GM10847 (cell line): ENCODE results near the gene KBTBD12.

Experiments used
- POLR2A ChIP-seq: IDR thresholded peaks from 2 replicates; pipeline ENCODE4 v1.6.1; 2011; ENCODE audit not compliant: insufficient read length; ENCODE audit errors: extremely low read depth

KBTBD12 gene

DNA sequence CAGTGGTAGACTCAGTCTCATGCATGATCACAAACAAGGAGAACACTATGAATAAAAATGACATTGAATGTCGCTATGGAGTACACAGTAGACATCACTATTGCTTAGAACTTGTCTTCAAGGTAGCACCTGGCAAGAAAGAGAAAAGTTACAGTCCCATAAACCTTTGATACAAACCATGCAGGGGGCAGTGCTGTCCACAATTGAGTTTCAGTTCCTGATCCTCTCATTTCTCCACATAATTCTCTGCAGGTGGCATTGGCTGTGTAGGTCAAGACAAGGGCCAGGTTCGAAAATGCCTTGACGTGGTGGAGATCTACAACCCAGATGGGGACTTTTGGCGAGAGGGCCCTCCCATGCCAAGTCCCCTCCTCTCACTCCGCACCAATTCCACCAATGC is 47.9 kb downstream of the KBTBD12 start:
- no peak for TF ChIP-seq POLR2A

DNA sequence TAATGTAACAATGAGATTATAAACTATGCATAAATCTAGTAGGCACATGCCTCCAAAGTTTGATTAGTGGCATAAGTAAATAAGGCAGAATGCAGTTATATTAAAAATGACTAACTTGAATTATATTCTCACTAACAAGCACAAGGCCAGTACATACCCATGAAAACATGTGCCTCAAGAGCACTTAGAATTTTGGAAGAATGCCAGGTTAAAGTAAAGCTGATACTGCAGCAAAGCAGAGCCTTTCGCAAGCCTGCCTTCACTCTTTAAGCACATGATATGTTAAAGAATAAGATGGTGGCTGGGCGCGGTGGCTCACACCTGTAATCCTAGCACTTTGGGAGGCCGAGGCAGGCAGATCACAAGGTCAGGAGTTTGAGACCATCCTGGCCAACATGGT is 49.0 kb downstream of the KBTBD12 start:
- no peak for TF ChIP-seq POLR2A

DNA sequence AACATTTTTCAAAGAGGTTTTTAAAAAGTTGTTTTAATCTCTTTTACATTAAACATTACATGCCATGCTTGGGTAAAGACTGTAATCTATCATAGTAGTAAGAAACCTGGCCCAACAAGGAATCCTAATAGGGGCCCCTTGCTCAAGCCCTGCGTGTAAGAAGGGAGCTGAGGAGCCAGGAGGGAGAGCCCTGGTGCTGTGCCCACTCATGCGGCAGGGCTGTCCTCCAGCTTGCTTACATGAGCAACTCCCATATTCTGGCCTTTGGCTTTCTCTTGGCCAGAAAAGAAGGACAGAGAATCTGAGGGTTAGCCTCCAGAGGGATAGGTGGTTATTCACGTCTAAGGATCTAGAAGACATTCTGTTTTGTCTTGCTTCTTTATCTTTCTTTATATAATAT is 49.8 kb downstream of the KBTBD12 start:
- no peak for TF ChIP-seq POLR2A

DNA sequence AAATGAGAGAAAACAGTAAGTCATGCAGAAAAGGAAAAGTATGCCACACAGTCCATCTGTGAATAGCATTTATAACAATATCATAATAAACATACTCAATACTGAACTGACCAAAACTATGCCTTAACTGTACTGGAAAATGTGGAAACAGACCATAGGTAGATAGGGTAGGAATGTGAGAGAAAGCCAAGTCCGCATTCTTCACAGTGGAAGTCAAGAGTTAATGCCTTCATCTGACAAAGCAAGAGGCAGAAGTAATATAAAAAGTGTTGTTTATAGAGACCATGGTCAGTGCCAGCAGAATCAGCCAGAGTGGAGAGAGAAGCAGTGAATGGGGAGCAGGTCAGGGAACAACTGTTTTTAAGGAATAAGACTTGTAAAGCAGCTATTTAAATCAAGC is 52.3 kb downstream of the KBTBD12 start:
- no peak for TF ChIP-seq POLR2A

DNA sequence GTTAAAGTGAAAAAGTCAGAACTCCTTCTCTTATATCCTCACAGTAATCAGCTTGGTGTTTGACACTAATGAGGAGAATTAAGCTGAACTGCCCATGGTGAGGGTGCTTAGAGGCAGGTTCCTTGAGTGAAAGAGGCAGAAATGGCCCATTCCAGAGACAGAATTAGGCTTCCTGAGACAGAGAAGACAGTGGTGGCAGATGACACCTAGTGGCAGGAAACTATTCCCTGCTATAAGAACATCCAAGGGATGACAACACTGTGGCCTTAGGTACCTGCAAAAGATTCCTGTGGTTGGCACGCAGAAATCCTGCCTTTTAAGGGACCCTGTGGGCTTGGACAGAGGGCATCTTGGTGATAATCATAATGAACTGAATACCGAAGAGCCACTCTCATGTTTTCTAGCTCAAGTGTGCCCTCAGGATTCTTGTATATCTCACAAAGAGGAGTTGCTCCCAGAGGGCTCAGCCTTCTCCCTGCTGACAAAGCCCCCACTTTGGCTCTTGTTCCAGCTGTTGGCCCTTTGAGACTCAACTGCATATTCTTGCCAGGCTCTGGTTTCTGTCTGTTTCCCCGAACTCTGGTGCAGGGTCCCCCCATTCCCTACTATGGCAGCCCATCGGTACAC is 56.0 kb downstream of the KBTBD12 start:
- TF ChIP-seq POLR2A = no peak

DNA sequence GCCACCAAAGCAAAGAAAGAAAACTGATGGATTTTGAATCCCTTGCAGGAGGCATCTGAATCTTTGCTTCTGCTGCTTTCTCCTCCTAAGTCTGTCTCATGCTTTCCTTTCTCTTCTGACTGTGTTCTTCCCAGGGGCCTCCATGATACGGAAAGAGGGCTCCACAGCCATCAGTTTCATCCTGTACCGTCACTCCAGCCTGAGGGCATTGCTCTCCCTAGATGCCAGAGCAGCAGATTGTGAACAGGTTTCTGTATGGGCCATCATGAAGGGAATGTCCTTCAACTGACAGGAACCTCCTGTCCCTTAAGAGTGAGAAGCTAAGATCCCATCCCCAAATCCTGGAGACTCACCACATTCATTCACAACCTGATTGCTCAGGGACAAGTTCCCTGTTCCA is 59.2 kb downstream of the KBTBD12 start:
- no peak for TF ChIP-seq POLR2A

DNA sequence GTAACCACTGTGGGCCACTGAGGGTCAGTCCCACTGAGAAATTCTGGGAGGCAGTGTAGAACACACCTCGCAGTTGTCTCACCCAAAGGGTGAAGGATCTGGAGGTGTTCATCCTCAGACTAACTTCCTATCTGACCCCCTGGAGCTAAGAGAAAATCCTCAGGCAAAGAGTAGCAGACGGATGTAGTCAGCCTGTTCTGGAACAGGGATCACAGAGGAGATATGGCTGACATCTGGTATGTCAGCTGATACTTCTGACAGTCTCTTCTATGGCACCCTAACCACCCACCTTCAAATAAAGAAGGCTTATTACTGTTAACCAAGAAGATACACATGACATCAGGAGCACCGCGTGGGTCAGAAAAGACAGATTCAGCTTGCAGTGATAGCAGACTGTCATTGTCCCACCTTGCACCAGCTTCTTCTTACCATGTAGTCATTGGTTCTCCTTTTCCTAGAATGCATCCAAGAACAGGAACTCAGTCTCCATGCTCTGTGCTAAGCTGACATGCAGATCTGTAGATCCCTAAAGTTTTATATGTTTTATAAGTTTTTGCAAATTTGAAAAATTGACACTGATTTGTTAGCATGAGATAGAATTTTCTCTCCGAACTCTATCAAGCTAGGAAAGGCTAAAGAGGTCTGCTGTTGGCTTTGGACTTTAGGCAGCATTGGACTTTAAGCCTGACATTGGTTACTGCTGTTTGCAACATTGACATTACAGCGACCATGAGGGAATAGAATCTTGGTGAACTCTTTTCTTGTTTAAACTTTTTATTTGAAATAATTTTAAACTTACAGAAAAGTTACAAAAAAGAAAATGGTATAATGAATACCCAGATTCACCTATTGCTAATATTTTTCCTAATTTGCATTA is 60.4 kb downstream of the KBTBD12 start:
- no peak for TF ChIP-seq POLR2A

DNA sequence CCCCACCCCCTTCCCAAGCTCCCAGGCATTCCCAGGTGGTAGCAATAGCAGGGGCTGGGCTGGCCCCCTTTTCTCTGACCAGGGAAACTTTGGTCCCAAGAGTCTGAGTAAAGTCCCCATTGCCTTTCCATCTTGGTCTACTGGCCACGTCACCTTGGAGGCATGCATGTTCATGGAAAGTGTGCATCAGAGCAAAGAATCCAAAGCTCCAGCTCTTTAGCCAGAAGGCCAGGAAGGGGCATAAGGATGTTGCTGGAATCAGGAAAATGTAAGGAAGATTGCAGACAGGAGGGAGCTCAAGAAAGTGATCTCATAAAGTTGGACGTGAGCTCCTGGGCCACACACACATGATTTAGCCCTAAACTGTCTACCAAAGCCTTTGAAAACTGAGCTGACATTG is 63.6 kb downstream of the KBTBD12 start:
- no peak for TF ChIP-seq POLR2A

DNA sequence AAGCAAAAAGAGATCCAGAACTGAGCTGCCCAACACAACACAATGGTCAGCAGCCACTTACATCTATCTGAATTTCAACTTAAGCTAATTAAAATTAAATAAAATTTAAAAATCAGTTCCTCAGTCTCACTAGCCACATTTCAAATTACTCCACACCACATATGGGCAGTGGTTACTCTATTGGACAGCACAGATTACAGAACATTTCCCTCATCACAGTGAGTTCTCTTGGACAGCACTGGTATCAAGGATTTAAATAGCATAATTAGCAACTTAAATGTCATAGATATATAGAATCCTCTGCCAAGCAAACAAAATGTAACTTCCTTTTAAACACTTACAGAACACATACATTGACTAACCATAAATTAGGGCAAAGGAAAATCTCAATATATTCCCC is 64.4 kb downstream of the KBTBD12 start:
- no peak for TF ChIP-seq POLR2A

DNA sequence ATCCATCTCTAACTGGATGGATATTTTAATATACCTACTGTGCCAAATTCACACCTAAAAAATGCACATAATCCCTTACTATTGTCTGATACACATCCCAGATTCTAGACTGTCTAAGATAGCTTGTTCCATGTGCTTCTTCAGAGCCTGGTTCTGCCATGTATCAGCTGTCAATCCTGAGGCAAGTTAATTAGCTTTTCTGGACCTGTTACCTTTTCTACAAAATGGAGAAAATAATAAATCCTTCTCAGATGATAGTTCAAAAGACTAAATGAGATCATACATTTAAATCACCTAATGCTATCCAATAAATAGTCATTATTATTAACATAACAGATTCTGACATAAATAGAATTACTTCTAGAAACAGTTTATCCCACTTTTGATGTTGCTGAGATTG is 66.1 kb downstream of the KBTBD12 start:
- no peak for TF ChIP-seq POLR2A

DNA sequence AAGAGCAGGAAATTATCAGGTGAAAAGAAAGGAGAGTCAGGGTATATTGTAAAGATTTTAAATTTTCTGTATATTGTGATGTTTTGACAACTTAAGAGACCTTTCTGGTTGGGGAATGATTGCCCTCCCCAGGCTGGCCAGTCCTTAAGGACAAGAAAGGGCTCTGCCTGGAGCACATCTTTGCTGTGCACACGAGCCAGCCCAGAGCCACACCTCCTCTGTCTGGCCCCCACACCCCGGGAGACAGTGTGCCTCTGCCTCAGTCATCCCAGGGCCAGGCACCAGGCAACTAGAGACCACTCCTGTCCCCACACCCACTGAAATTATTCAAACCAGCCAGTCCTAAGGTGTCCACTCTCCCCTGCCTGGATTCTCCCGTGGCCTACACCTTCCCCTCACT is 67.1 kb downstream of the KBTBD12 start:
- no peak for TF ChIP-seq POLR2A

DNA sequence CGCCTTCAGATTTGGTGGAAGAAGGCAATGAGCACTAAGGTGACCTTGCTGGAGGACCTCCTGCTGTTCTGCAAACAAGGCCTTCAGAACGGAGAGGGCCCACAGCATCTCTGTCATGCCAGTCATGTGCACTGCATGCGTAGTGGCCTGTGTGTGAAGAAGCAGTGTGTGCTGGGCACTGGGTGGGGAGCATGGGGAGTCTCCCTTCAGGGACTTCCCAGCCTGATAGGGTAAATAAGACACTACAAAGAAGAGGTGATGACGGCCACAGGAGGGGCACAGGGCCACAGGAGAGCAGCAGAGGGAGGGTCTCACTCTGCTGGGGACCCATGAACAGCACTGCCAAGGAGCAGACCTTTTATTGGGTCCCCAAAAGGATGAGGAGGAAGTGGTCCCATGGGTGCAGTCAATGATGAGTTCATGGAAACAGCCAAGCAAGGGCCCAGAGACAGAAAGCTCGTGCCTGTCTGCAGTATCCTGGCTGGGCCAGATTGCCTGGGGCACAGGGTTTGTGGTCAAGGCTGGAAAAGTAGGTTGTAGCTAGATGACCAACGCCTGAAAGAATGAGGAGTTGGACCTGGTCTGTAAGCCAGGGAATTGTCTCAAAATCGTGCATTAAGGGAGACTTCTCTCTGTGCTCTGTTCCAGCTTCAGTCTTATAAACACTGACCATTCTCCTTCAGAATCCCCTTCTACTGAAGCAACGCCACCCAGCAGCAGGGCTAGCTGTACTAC is 69.4 kb downstream of the KBTBD12 start:
- no peak for TF ChIP-seq POLR2A

DNA sequence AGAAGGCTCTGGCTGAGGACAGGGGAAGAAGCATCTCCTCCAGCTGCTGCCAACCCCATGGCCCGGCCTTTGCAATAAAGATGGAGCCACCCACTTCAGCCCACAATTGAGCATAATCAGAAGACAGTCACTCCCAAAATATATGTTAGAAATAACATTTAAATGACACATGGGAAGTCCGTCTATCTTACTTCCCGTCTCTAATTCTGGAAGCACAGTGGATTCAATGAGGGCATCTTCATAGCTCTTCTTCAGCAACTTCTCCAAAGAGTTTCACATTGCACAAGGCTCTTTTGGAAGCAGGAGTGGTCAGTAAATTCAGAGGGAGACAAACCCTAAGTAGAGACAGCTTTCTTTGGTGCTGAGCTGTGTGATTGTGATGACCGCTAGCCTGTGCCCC is 70.2 kb downstream of the KBTBD12 start:
- no peak for TF ChIP-seq POLR2A

DNA sequence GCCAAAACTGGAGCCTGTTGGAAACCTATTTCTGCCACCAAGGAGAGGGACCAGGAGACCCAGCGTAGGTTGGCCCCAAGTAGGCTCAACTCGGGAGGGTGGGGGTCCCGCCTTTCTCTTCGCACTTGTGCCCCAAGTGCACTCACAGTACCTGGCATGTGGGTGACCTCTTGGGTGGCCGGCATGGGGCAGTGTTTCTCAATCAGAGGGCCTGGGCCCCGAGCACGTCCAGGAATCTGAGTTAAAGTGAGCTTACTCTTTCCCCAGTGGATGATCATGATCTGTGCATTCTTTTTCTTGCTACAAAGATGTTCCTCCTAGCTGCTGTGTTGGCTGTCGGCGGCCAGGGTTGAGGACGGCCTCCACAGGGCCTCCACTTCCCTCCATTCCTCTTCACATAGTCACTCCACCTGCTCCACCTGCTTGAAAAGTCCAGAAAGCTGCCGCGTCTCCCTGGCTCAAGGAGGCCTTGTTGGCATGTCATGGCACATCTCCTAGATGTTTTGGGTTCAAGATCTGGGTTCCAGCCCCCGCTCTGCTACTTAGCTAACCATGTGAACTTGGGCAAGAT is 70.7 kb downstream of the KBTBD12 start:
- TF ChIP-seq POLR2A = no peak

DNA sequence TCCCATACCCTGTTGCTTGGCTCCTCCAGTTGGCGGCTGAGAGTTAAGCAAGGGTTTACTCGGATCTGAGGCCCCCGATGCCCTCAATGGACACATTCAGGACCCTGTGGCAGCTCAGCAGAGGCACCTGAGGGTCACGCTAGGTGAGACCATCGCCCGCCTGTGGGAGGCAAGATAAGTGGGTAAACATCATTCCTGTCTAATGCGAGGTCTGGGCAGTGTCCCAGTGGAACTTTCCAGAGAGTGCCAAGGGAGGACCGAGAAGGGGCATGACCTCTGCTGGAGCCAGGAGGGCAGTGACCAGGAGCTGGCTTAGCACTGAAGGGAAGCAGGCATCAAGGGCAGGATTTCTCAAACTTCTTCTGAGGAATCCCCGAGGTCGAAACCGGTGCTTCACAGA is 71.8 kb downstream of the KBTBD12 start:
- no peak for TF ChIP-seq POLR2A
